Measurements from ENCODE around the gene PTPRT. TPM values are rescaled to one million over a fixed set of nuclear protein-coding genes. Genes with fewer than 3 reads are reported as not detected.

The PTPRT gene
- total RNA-seq, 1 experiment from 2014 or later: not detected

GRCh38 chr20:42588847-42589246 lies 600.9 kb downstream of the PTPRT start:
- H3K9me3 ChIP-seq (ENCODE audit: control insufficient read depth, insufficient read depth, low read depth, low read length): no peaks in the 10 kb centered on the region

GRCh38 chr20:42587427-42587826 lies 602.3 kb downstream of the PTPRT start:
- in situ Hi-C loops (cut with HindIII; ENCODE audit: low pct_unique_long_range_greater_than_20kb, low sequenced_read_pairs) (no loop called here), intact Hi-C loops (cut with micrococcal nuclease; ENCODE audit: unreplicated experiment) (no loop called here)
- TF ChIP-seq, protein P1, sequence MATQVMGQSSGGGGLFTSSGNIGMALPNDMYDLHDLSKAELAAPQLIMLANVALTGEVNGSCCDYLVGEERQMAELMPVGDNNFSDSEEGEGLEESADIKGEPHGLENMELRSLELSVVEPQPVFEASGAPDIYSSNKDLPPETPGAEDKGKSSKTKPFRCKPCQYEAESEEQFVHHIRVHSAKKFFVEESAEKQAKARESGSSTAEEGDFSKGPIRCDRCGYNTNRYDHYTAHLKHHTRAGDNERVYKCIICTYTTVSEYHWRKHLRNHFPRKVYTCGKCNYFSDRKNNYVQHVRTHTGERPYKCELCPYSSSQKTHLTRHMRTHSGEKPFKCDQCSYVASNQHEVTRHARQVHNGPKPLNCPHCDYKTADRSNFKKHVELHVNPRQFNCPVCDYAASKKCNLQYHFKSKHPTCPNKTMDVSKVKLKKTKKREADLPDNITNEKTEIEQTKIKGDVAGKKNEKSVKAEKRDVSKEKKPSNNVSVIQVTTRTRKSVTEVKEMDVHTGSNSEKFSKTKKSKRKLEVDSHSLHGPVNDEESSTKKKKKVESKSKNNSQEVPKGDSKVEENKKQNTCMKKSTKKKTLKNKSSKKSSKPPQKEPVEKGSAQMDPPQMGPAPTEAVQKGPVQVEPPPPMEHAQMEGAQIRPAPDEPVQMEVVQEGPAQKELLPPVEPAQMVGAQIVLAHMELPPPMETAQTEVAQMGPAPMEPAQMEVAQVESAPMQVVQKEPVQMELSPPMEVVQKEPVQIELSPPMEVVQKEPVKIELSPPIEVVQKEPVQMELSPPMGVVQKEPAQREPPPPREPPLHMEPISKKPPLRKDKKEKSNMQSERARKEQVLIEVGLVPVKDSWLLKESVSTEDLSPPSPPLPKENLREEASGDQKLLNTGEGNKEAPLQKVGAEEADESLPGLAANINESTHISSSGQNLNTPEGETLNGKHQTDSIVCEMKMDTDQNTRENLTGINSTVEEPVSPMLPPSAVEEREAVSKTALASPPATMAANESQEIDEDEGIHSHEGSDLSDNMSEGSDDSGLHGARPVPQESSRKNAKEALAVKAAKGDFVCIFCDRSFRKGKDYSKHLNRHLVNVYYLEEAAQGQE (IDR thresholded peaks at IDR 0.05; ENCODE audit: insufficient read depth in 1 of 2, low read depth in 2 of 2, low read length in 1 of 2): no peak
- TF ChIP-seq SIN3A (IDR thresholded peaks at IDR 0.05; ENCODE audit: borderline replicate concordance, insufficient read depth, low read depth, low read length): no peak
- TF ChIP-seq TCF7L2 (IDR thresholded peaks at IDR 0.05; ENCODE audit: low read depth, low read length): no peak
- no peak for TF ChIP-seq POLR2AphosphoS5 (IDR thresholded peaks at IDR 0.05; ENCODE audit: low read depth, low read length)
- no peak for TF ChIP-seq CTCF (IDR thresholded peaks at IDR 0.05)
- Histone ChIP-seq H3K27me3 (ENCODE audit: control insufficient read depth, insufficient read depth, low read length) (no peaks in the 10 kb centered on the region), H3K4me3 (ENCODE audit: low read depth in 2 of 2, low read length in 2 of 2) (no peak overlapping the region), H3K27ac (ENCODE audit: low read length) (no peak overlapping the region), H3K36me3 (ENCODE audit: control insufficient read depth, insufficient read depth, low read length) (no peaks in the 10 kb centered on the region), H3K9me3 (ENCODE audit: control insufficient read depth, insufficient read depth, low read depth, low read length) (no peaks in the 10 kb centered on the region), H3K4me1 (ENCODE audit: control insufficient read depth, insufficient read depth, low read length) (no peaks in the 10 kb centered on the region)
- DNase-seq (ENCODE audit: low read depth, low spot score) (no peak), ATAC-seq (no peak)
- ChIA-PET CTCF (no interaction called here), POLR2A (interaction anchor here (0.6 kb wide), 1 partner anchor 773 kb away, joined by 8 read pairs; no protein-coding TSS in a partner anchor)
- BruUV-seq (replicated peaks): no TSS peak

More at GRCh38 chr20:42588847-42589246, 600.9 kb downstream of the PTPRT start:
- CTCF ChIA-PET: no interaction called here
- intact Hi-C loops (cut with micrococcal nuclease; ENCODE audit: unreplicated experiment) (no loop called here), in situ Hi-C loops (cut with HindIII; ENCODE audit: low pct_unique_long_range_greater_than_20kb, low sequenced_read_pairs) (no loop called here)
- Histone ChIP-seq H3K4me3 (ENCODE audit: low read depth in 2 of 2, low read length in 2 of 2) (no peak overlapping the region), H3K36me3 (ENCODE audit: control insufficient read depth, insufficient read depth, low read length) (no peaks in the 10 kb centered on the region), H3K27me3 (ENCODE audit: control insufficient read depth, insufficient read depth, low read length) (peaks cover 4% of the 10 kb centered on the region; the same call in 1 of the 2 replicates), H3K27ac (ENCODE audit: low read length) (no peak overlapping the region), H3K4me1 (ENCODE audit: control insufficient read depth, insufficient read depth, low read length) (no peaks in the 10 kb centered on the region)
- no peak for DNase-seq (ENCODE audit: low read depth, low spot score)
- no peak for ATAC-seq
- BruUV-seq (replicated peaks): no TSS peak
- no peak for TF ChIP-seq SIN3A (IDR thresholded peaks at IDR 0.05; ENCODE audit: borderline replicate concordance, insufficient read depth, low read depth, low read length)
- no peak for TF ChIP-seq POLR2AphosphoS5 (IDR thresholded peaks at IDR 0.05; ENCODE audit: low read depth, low read length)
- TF ChIP-seq CTCF (IDR thresholded peaks at IDR 0.05): no peak
- no peak for TF ChIP-seq TCF7L2 (IDR thresholded peaks at IDR 0.05; ENCODE audit: low read depth, low read length)
- TF ChIP-seq, protein P1 (IDR thresholded peaks at IDR 0.05; ENCODE audit: insufficient read depth in 1 of 2, low read depth in 2 of 2, low read length in 1 of 2): no peak
- POLR2A ChIA-PET: no interaction called here

Data from Panc1 (cell line).